T-helper 1 cell (primary cell): ENCODE data around the gene PDE1C.

Experiments used
- DNase-seq, 5 donors: peaks; one replicate each; pipeline ENCODE4 v3.0.0-alpha.2; 2012 to 2020

PDE1C gene

DNA sequence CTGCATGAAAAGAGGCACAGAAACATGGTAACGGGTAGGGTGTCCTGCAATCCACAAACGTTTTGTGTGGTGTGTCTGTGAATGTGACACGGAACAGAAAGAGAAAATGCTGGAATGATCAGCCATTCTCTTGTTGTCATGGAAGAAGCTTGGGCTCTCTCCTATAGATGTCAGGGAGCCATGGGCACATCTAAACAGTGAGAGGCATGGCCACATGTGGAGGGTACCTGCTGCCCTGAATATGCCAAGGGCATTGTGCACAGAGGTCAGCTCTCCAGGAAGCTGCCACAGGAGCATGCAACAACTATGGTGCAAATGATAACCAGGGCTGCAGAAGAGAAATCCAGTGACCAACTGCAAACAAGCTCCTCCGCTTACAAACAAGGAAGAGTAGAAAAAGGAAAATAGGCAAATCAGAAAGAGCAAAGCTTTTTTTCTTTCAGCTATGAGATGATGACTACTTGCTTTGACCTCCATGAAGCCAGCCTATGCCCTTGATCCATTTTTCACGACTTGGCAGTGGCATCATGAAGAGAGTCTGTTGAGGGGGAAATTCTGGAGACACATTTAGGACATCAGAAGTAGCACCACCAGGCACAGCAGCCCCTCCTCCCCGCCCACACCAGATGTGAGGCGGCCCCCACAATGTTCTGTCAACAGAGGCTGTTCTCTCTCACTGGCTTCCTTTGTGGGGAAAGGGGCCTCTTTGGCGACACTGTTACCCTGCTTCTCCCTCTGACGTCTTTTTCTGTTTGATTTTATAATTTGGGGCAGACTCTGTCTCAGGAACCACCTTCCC lies 4.8 kb upstream of the PDE1C start:
- DNase-seq = no peak

DNA sequence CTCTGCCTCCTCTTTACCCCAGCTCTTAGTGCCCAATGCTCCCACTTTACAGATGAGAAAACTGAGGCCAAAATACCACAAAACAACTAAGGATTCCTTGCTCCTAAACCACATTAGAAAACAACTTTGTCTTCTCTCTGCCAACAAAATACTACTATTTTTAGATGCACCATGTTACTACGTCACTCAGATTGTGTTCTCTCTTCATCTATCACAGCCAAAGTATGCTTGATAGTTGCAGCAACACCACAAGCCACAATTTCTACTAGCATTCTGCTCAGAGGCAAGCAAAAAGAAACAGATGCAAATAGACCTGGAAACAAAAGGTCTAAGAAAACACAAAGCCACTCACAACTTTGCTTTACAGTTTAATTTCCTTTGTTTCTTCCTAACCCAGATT lies 3.3 kb upstream of the PDE1C start:
- DNase-seq = no peak

DNA sequence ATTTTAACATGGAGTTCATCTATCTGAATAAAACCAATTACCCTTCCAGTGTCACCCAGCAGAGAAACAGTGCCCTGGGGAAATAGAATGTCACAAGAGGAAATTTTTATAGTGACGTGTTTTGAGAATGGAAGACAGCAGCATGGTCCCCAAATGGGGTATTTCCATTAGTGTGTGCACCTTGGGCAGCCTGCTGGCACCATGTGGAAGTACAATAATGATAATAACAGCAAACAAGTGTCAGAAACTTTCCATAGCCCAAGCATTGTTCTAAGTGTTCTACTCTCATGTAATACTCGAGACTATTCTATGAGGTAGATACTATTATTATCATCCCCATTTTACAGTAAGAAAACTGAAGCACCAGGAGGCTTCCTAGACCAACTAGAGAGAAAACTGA lies 2.2 kb upstream of the PDE1C start:
- DNase-seq = no peak

DNA sequence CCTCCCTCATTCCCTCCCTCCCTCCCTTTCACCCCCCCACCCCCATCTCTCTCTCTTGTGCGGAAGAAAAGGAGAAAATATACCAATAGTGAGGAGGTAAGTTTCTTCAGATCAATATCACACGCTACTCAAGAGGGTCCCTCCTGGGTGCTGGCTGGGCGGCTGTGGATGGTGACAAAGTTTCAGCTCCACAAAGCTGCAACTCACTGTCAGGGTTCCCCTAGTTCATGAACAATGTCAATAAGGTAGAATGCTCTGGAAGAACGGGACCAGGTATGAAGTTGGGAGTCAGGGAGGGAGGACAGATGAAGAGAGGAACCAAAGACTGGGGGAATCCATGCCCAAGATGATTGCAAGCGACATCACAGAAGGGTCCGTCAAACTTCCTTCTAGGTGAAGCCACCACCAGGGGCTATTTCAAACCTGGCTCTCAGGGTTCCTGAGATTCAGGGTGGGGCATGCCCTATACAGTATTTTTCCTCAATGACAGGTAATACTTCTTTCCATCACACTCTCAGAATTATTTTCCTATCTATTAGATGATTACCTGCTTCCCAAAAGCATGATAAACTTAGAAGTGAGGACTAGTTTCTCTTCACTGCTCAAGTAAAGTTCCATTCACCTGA lies 1.4 kb upstream of the PDE1C start:
- DNase-seq = no peak

DNA sequence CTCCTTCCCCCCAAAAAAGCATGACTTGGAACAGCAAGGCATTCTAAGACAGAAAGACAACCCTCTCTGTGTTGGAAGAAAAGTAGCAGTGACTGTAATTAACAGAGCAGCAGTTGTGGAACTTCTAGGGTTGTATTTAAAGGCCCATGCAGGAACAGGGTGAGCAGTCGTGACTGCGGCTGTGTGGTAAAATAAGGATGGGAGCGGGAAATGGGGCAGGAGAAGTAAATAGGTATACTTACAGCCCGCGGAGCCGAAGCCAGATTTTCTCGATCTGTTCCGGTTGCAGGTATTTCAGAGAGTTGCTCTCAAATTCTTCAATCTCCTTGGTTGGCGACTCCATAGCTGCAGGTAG lies 179 bp downstream of the PDE1C start:
- DNase-seq = no peak

DNA sequence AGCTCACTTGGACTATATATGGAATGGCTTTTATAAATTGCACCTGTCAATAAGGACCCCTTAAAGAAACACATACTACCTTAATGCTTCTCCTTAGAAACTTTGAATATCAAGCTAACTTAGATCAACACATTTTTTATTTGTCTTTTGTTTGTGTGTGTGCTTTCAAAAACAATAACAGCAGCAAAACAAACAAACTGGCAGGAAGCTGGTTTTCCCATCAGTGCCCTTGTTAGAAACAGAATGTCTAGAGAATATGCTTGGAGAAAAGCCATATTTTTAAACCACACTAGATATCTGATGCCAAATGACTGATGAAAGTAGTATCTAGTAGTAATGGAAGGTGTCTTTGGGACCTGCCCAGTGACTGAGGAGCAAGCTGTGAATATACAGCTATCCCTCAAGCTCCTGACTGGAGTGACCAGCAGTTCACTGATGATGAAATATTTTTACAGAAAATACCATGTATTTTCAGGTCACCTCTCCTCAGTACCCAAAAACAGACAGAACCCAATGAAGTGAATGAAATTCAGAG lies 1.0 kb downstream of the PDE1C start:
- no peak for DNase-seq

DNA sequence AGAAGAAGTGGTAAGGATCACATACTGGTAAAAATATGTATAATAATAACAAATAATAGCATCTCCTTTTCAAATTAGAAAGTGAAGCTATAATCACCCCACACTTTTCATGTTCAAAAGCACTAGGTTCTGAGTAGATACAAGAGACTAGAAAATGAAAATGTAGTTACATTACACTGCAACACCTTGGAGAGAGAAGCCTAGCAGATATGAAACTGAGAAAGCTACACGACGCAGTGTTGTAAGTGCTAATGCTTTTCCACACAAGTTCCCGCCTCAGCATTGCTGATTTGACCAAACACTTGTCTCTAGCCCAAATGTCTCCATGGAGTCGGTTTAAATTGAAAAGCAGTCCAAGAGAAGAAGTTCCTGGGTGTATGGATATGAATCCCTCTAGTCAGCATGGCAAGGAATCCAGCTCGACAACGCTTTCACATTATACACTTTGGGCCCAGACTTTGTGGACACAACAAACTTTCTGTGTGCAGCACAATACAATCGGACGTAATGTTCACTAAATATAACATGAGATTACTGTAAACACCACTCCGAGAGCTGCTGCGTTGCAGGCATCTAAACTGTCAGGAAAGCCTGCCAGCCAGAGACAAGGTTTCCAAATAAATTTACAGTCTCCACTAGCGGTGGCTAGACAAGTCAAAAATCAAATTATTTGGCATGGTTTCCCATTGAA lies 1.7 kb downstream of the PDE1C start:
- no peak for DNase-seq

DNA sequence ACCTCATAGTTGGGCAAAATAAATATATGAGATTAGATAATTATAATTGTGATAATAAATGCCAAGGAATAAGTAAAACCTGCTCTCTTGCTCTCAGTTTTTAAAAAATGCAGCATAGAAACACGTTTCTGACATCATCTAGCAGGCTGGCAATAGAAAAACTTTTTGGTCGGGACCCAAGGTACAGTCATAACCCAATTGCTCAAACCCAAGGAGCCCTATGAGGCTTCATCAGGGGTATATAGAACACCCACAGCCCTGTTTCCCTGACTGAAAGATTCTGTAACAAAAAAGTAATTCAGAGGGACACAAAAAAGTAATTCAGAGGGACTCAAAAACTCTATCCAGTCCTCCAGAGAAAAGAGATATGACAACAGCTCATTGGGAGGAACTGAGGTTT lies 3.8 kb downstream of the PDE1C start:
- DNase-seq = no peak

DNA sequence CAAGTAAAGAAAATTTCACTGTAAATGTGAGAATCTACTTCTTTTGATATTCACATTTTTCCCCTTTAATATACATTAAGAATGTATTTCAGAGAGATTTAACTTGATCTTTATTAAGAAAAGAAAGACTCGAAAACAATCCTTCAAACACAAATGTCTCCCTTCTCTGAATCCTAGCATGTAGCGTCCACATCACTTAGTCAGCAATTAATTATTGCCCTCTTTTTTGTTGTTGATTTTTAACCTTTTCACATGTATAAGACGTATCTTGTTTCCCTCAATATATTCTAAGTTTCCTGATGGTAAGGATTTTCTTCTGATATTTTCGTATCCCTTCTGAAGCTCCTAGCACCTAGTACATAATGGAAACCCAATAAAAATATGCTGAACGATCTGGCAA lies 6.6 kb downstream of the PDE1C start:
- no peak for DNase-seq

DNA sequence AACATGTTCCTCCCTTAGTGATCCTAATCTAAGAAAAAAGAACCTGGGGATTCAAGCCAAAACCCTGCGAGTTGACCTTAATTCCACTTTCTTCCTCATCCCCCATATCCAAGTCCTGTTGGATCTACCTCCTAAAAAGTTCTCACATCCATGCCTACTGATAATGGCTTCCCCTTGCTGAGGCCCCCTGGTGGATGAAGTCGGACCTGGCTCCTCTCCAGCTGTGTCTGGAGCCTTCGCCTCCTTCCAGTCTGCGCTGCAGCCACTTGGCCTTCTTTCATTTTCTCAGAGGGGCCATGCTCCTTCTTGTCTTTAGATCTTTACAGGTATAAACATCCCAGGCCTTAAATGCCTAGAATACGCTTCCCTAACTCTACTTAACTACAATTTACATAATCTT lies 8.1 kb downstream of the PDE1C start:
- DNase-seq = no peak

DNA sequence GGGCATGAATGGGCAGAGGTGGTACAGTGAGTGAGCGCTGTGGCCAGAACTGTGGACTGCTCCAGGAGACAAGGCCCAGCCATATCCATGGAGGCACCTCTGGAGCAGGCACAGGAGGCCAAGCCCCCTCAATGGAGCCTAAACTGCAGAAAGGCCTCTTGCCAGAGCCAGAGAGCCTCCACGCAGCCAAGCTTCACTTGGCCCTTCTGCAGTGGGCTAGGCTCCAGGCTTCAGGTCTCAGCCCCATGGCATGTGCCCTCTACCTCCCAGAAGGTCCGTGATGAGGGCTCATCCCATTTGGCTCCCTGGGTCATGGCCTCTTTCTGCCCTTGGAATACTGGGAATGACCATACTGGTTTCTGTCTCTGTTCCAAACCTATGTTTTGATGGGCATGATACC lies 8.9 kb downstream of the PDE1C start:
- DNase-seq = no peak

DNA sequence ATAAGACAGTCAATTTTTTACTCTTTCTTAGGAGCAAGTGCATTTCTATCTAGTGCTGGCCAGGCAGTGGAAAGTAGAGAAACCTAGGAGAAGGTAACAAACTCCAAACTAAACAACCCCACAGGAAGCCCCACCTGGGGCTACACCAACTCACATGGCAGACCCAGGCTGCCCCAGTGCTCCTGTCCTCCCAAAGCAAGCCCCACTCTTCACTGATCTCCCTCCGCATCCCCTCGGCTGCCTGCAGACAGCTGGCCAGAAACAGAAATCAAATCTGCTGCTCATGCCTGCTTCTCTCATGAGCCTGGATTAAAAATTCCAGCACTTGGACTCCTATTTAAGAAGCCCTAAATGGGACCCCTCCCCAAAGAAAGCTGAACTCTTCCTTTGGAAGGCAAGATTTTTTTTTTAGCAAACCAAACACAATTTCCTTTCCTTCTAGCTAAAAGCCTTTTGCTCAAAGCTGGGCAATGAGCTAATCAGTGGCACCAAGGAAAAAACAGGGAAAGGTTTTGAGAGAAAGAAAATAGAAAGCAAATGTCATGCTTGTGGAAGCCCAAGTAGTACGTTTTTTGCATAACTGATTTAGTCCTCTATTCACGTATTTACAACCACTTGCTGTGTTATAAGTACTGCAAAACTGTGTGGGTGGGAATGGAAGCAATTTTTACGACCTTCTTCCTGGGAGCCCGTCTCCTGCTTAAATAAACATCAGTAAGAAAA lies 10.8 kb downstream of the PDE1C start:
- no peak for DNase-seq

DNA sequence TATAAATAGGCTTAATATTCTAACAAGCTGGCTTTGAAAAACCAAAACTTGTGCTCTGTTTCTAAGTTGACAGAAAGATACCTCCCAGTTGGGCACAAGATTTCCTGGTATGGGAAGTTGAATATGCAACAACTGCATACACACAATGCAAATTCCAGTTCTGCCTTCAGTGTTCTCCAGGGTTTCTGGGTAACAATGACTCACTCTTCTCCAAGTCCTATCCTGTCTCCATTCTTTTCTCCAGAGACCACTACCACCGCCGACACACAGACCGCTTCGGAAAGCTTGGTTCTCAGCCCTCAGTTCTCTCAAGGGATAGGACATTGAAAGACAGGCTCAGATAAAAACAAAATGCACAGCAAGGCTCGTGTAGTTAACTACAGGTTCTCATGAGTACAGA lies 12.2 kb downstream of the PDE1C start:
- DNase-seq = no peak

DNA sequence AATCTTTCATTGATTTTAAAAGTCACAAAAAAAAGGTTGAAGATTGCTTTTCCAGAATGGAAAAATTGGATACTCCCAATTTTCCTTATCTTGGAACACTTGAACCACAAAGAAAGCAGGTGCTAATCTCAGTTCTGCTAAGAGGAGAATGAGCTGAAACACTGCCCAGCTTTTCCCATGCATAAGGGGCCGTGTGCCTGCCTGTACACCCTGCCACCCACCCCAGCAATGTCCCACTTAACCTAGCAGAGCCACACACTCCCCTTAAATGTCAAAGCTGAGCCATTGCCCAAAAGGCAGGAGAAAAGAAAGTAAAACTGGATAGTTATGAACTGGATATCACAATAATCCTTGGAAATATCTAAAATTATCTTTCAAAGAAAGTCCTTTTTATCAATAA lies 13.4 kb downstream of the PDE1C start:
- DNase-seq = no peak

DNA sequence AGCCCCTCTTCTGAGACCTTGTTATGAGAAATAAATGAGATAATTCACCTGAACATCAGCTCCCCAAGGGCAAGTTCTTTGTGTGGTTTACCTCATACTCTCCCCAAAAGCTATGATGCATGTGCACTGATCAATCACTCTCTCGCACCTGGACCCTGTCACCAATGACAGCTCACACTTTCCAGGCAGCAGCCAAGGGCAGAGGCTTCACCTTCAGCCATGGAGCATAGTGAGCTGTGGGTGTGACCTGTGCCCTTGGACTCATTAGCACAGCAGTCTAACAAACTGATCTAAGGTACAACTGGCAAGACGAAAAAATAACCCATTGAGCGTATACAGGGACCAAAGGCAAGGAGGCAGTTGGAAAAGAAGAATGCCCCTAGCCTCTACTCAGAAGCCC lies 17.0 kb downstream of the PDE1C start:
- no peak for DNase-seq

DNA sequence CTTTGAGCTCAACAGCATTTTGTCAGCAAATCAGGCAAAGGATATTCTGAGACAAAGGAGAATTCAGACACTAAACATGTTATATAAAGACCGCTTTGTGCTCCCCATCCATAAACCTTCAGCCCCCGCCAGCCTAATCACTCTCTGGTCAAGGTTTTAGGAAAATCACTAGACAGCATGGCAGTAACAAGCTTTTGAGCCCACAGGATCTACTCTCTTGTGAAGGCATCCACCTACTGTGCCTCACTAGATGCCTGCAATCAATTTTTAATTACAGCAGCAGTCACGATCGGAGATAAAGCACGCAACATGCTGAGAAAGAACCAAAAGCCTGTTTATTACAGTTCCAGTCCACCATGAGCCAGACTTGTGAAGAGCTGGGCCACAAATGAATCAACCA lies 19.1 kb downstream of the PDE1C start:
- DNase-seq = no peak

DNA sequence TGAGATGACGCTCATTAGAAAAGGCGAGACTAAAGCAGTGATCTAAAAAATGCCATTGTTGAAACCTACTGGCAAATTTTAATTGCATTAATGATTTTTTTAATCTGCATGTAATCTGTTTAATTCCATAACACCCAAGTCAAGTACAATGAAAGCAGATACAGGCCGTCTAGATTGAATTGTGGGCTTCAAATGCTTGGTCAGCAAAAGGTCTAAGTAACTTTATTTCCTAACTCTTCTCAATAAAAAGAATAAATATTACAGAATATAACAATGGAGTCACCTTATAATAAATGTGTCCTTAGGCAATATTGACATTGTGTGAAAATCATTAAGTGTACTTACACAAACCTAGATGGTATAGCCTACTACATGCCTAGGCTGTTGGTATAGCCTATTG lies 20.6 kb downstream of the PDE1C start:
- no peak for DNase-seq

DNA sequence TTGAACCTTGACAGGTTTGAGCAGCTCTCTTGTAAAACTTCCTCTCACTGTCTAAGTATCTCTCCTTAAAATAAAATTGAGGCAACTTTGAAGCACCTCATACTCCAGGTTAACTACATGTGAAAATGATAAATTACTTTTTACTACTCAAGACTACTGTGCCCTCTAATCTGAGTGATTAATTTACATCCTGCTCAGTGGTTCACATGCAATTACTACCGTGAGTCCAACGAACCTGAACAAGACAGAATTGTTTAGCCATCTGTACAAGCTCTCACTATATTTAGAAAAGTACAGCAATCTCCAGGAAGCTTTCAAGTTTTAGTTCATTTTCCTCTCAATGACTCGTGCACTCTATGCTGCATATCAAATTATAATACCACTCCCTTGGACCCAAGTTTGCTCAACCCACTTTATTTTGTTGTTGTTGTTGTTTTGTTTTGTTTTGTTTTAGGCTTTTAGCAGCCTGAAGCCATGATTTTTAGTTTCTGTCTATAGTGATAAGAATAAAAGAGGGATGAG lies 21.2 kb downstream of the PDE1C start:
- no peak for DNase-seq

DNA sequence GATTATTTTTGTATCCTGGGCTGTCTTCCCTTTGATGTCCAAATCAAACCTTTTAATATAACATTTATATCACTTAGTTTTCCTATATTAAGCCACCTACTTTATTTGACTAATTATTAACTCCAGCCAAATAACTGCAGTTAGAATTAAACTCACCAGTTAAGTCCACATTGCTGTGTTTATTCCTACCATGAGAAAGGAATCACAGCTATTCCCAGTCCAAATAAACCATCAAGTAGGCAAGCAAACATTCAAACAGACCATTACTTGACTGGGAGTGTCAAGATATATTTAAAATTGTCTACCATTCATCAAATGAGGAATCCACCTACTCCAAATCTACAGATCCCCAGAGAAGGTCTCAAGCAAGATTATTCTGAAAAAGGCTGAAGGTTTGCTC lies 22.4 kb downstream of the PDE1C start:
- DNase-seq = no peak

DNA sequence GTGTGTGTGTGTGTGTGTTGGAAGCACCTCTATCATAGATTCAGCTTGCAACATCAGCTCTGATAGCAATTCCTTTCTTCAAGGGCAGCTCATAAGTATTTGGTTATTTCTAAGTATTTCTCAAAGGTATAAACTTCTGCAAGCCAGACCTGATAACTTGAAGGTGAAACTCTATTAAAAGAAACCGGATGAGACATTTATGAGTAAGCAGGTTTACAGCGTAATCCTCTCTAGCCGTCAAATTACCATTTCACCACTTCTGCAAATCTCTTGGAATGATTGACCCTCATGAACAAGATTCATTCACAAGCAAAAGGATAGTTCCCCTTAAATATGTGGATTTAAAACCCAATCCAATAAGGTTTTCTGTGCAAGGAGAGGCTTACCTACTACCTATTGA lies 23.1 kb downstream of the PDE1C start:
- DNase-seq = no peak

DNA sequence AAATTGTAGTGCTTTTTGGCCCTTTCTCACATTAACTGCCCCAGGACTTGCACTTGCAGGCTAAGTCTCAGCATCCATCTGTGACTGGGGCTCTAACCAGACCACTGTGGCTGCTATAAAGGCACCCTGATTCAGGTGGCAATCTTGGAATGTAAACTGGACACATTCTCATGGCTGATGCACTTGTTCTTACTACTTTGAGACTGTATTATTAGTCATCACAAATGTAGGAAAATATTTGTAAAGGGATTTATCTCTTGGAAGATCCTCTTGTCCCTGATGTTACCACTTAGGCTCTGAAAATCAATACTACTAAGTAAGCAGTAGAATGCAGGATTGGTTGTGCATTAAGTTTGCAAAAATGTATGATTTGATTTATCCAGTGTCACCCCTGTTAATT lies 25.0 kb downstream of the PDE1C start:
- no peak for DNase-seq

DNA sequence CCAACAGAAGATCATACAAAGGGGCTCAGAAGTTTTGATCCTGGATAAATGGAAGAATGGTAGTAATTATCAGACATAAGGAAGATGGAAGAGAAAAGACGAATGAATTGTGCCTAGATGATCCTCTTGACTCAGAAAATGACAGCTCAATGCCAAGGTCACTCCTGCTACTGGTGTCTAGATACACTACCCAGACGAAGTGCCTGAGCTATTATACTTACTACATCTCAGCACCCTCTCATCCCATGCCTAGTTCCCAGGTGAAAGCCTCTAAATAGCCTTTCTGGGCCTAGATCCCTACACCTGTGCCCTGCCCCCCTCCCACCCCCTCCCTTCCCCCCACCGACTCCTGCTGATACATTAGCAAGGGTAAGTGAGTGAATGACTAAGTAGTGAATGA lies 25.5 kb downstream of the PDE1C start:
- no peak for DNase-seq

DNA sequence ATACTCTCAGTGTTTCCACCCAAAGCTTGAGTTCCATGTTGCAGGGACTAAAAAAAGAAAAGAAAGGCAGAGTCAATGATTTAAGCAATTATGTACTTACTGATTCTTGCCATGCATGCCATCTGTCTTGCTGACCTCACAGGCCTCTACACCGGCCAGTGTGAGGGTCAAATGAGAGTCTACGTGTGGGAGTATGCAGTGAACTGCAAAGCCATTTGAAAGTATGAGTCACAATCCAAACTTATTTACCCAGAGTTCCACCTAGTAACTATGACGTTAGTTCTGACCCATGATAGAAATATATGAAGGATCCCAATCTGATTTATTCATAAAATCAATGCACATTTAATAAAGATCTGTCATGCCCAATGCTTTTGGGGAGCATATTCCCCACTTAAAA lies 26.5 kb downstream of the PDE1C start:
- DNase-seq = no peak
